NCI-H2227 (cell line): ENCODE measurements around the gene TCP11L1.
"Not testable (repeated sequence)": the region's sequence is repeated elsewhere in the genome, so short reads cannot be mapped to it uniquely, and the experiment has no call there.

Experiments
- DNase-seq: peaks from one replicate; lab custom pipeline; 2025; ENCODE audit not compliant: unreplicated experiment; lab: John Stamatoyannopoulos, UW

Gene TCP11L1

GRCh38 chr11:33027846-33028536 lies 11.4 kb upstream of the TCP11L1 start:
- DNase-seq = no peak

- DNase-seq = no peak
Measured at GRCh38 chr11:33028537-33028914, 10.8 kb upstream of the TCP11L1 start.

- not testable (repeated sequence) for DNase-seq
Measured at GRCh38 chr11:33029218-33029617, 10.2 kb upstream of the TCP11L1 start.

- no peak for DNase-seq
Measured at GRCh38 chr11:33033493-33033892, 5.9 kb upstream of the TCP11L1 start.

- DNase-seq = no peak
Measured at GRCh38 chr11:33035011-33035410, 4.4 kb upstream of the TCP11L1 start.

GRCh38 chr11:33040033-33040861 lies 875 bp downstream of the TCP11L1 start:
- DNase-seq = peak; percentile 54

GRCh38 chr11:33040862-33041453 lies 1.6 kb downstream of the TCP11L1 start:
- no peak for DNase-seq

- DNase-seq = no peak
Measured at GRCh38 chr11:33043221-33043830, 4.0 kb downstream of the TCP11L1 start.

- no peak for DNase-seq
Measured at GRCh38 chr11:33044285-33044756, 4.9 kb downstream of the TCP11L1 start.

- no peak for DNase-seq
Measured at GRCh38 chr11:33045551-33046255, 6.3 kb downstream of the TCP11L1 start.

GRCh38 chr11:33048701-33049100 lies 9.3 kb downstream of the TCP11L1 start:
- not testable (repeated sequence) for DNase-seq

- not testable (repeated sequence) for DNase-seq
Measured at GRCh38 chr11:33049565-33050408, 10.4 kb downstream of the TCP11L1 start.

GRCh38 chr11:33052231-33052630 lies 12.9 kb downstream of the TCP11L1 start:
- DNase-seq = no peak

GRCh38 chr11:33055375-33055774 lies 16.0 kb downstream of the TCP11L1 start:
- no peak for DNase-seq

GRCh38 chr11:33057284-33057683 lies 17.9 kb downstream of the TCP11L1 start:
- no peak for DNase-seq

GRCh38 chr11:33059331-33060007 lies 20.1 kb downstream of the TCP11L1 start:
- no peak for DNase-seq

GRCh38 chr11:33060271-33060670 lies 20.9 kb downstream of the TCP11L1 start:
- no peak for DNase-seq

- DNase-seq = no peak
Measured at GRCh38 chr11:33062137-33062536, 22.8 kb downstream of the TCP11L1 start.

- no peak for DNase-seq
Measured at GRCh38 chr11:33063326-33063881, 24.0 kb downstream of the TCP11L1 start.
